ENCODE data around the gene TOR4A. TPM values are rescaled to one million over a fixed set of nuclear protein-coding genes. Genes with fewer than 3 reads are reported as not detected.

TOR4A gene
- total and polyA plus RNA-seq, 4 experiments from 2014 or later = 0.46 to 2.1 (median 1.4) TPM

DNA sequence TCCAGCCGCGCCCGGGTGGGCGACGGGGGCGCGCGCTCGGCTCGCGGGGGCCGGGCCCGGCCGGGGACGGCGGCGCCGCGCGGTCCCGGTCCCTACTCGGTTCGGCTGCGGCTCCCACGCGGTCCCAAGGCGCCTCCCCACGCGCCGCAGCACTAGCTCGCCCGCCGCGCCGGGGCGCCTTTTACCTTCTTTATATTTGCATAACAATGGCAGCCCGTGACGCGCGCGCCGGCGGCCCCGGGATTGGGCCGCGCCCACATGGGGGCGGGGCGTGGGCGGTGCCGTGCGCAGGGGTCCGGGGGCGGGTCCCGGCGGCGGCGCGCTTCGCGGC lies 24.6 kb downstream of the TOR4A start, which contains the start of gene NRARP:
Gene NRARP (minus strand): TSS at position 154 of the 331 bp plus-strand sequence. CDS start 343 bp downstream, outside the sequence.
- H3K4me1 Mint-ChIP-seq = peaks cover 3 to 23% (median 13%) of the 10 kb centered on the region in 4 donors
- H3K36me3 ChIP-seq (ENCODE audit: insufficient read depth, low read length) = no peaks in the 10 kb centered on the region
- ChIA-PET CTCF (ENCODE audit: partially characterized antibody) (interaction anchor here (0.6 to 1.7 kb wide), 8 partner anchors 11 to 223 kb away, joined by 3 to 4 read pairs (median 3); no protein-coding TSS in a partner anchor), POLR2A (ENCODE audit: partially characterized antibody) (interaction anchor here (1.0 to 1.7 kb wide), 4 partner anchors 50 to 122 kb away, joined by 3 to 11 read pairs (median 5); partner anchors contain the start of genes EXD3, NOXA1 and TUBB4B)
- peaks cover 16% of the 10 kb centered on the region for H3K27me3 ChIP-seq (ENCODE audit: insufficient read depth, low read length)
- no peaks in the 10 kb centered on the region for H3K9me3 Mint-ChIP-seq
- intact Hi-C loops (cut with micrococcal nuclease) = loop anchor here (1.0 to 10.0 kb wide), 2 partner anchors 143 to 233 kb away; no protein-coding TSS in a partner anchor
- H3K27ac Mint-ChIP-seq = peak within 1 kb of the TSS in 1 of 7 donors; percentile 35
- H3K36me3 Mint-ChIP-seq = no peaks in the 10 kb centered on the region
- H3K9me3 ChIP-seq (ENCODE audit: control insufficient read depth in 1 of 2, low read length in 2 of 2) = no peaks in the 10 kb centered on the region
- H3K27me3 Mint-ChIP-seq = peaks cover 3 to 9% of the 10 kb centered on the region in 2 donors
- peaks cover 32% of the 10 kb centered on the region for H3K4me1 ChIP-seq (ENCODE audit: insufficient read depth, low read length)
- H3K4me3 Mint-ChIP-seq = peak within 1 kb of the TSS in 7 of 8 donors; percentile 58 to 85 (median 66)
- peak; percentile 87 to 90 (median 88) for DNase-seq
- peak within 1 kb of the TSS in 1 of 2 donors; percentile 58 for H3K4me3 ChIP-seq (ENCODE audit: low read length in 2 of 2)
- peak within 1 kb of the TSS; percentile 15 for H3K27ac ChIP-seq (ENCODE audit: low read depth, low read length)

DNA sequence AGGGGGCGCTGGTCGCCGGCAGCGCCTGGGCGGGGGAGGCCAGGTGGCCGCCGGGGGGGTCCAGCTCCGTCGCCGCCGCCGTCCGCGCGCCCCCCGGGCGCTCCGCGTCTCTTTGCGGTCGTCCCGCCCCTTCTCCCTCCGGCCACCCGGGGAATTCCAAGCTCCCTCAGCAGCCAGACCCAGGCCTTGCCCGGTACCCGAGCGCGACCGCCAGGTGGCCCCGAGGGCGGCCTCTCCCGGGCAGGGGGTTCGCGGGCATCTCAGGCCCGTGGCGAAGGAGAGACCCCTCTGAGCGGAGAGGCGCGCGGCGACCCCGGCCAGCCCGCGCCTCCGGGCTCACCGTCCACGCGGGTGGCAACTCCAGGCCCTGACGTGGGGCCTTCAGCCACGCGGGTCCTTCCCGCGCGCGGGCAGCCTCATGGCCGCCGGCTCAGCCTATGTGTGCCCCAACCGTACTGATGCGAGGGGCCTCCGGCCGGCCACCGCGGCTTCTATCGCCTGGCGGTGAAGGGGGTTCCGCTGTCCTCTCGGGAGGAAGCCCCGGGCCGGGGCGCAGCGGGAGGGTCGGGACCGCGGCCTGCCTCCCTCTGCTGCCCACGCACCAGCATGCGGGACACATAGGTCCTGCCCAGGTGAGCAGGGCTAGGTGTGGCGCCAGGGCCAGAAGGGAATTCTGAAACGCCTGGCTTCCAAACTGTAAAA lies 25.1 kb downstream of the TOR4A start:
- peaks cover 15% of the 10 kb centered on the region for H3K27me3 ChIP-seq (ENCODE audit: insufficient read depth, low read length)
- no peaks in the 10 kb centered on the region for H3K36me3 ChIP-seq (ENCODE audit: insufficient read depth, low read length)
- no peak overlapping the region for H3K4me3 Mint-ChIP-seq
- H3K9me3 ChIP-seq (ENCODE audit: control insufficient read depth in 1 of 2, low read length in 2 of 2) = no peaks in the 10 kb centered on the region
- H3K27me3 Mint-ChIP-seq = peaks cover 2 to 6% of the 10 kb centered on the region in 2 donors
- H3K27ac Mint-ChIP-seq = peak overlapping the region in 1 of 7 donors; percentile 35
- no peaks in the 10 kb centered on the region for H3K36me3 Mint-ChIP-seq
- intact Hi-C loops (cut with micrococcal nuclease) = loop anchor here (1.0 to 10.0 kb wide), 2 partner anchors 143 to 232 kb away; no protein-coding TSS in a partner anchor
- no peak for DNase-seq
- H3K4me1 ChIP-seq (ENCODE audit: insufficient read depth, low read length) = peaks cover 32% of the 10 kb centered on the region
- no peaks in the 10 kb centered on the region for H3K9me3 Mint-ChIP-seq
- H3K4me1 Mint-ChIP-seq = peaks cover 3 to 26% (median 14%) of the 10 kb centered on the region in 4 donors
- ChIA-PET CTCF (ENCODE audit: partially characterized antibody) (interaction anchor here (0.9 to 1.7 kb wide), 5 partner anchors 11 to 223 kb away, joined by 3 to 4 read pairs (median 3); no protein-coding TSS in a partner anchor), POLR2A (ENCODE audit: partially characterized antibody) (interaction anchor here (0.9 to 1.7 kb wide), 3 partner anchors 60 to 121 kb away, joined by 3 to 11 read pairs (median 7); partner anchors contain the start of genes EXD3, NOXA1 and TUBB4B)
- no peak overlapping the region for H3K4me3 ChIP-seq (ENCODE audit: low read length in 2 of 2)
- H3K27ac ChIP-seq (ENCODE audit: low read depth, low read length) = peak overlapping the region; percentile 15

DNA sequence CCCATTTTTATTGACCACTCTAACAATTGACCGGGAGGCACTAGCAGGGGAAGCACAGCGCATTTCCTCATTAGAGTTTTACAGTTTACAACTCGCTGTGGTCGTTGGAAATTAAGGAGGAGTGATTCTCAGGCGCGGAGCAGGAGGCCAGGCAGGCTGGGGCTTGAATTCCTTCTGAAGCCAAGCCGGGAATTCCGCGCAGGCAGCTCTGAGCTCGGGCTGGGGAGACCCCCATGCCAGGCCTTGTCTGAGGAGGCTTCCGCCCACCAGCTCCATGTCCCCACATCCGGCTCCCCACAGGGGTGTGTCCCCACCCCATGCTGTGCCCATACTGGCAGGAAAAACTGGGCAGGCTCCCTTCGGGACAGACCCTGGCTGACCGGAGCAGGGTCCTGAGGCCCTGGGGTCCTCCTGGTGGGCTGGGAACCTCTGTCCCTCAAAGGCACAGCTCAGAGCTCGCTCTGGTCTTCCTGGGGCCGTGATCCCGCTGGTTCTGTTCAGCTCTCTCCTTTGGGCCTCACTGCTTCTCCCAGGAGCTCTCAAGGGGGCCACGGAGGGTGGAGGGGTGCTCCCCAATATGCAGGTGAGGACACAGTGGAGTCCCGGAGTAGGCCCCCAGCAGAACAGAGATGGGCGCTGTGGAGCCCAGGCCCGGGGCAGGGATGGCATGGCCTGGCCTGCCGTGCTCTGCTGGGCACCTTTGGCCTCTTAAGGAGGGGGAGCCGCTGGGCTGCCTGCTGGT lies 25.8 kb downstream of the TOR4A start:
- H3K27ac Mint-ChIP-seq = peak overlapping the region in 2 of 7 donors; percentile 35 to 41
- H3K36me3 ChIP-seq (ENCODE audit: insufficient read depth, low read length) = no peaks in the 10 kb centered on the region
- ChIA-PET CTCF (ENCODE audit: partially characterized antibody) (interaction anchor here (1.7 kb wide), 1 partner anchor 219 kb away, joined by 4 read pairs; no protein-coding TSS in a partner anchor), POLR2A (ENCODE audit: partially characterized antibody) (interaction anchor here (0.9 kb wide), 1 partner anchor 61 kb away, joined by 3 read pairs; no protein-coding TSS in a partner anchor)
- DNase-seq = no peak
- no peaks in the 10 kb centered on the region for H3K9me3 ChIP-seq (ENCODE audit: control insufficient read depth in 1 of 2, low read length in 2 of 2)
- intact Hi-C loops (cut with micrococcal nuclease) = loop anchor here (10.0 kb wide), 1 partner anchor 231 kb away; no protein-coding TSS in a partner anchor
- H3K27ac ChIP-seq (ENCODE audit: low read depth, low read length) = no peak overlapping the region
- H3K36me3 Mint-ChIP-seq = no peaks in the 10 kb centered on the region
- peak overlapping the region in 5 of 8 donors; percentile 17 to 31 (median 23) for H3K4me3 Mint-ChIP-seq
- H3K27me3 Mint-ChIP-seq = peaks cover 2 to 6% of the 10 kb centered on the region in 2 donors
- H3K4me1 Mint-ChIP-seq = peaks cover 3 to 26% (median 14%) of the 10 kb centered on the region in 4 donors
- H3K9me3 Mint-ChIP-seq = no peaks in the 10 kb centered on the region
- H3K27me3 ChIP-seq (ENCODE audit: insufficient read depth, low read length) = peaks cover 15% of the 10 kb centered on the region
- H3K4me3 ChIP-seq (ENCODE audit: low read length in 2 of 2) = no peak overlapping the region
- H3K4me1 ChIP-seq (ENCODE audit: insufficient read depth, low read length) = peaks cover 32% of the 10 kb centered on the region

DNA sequence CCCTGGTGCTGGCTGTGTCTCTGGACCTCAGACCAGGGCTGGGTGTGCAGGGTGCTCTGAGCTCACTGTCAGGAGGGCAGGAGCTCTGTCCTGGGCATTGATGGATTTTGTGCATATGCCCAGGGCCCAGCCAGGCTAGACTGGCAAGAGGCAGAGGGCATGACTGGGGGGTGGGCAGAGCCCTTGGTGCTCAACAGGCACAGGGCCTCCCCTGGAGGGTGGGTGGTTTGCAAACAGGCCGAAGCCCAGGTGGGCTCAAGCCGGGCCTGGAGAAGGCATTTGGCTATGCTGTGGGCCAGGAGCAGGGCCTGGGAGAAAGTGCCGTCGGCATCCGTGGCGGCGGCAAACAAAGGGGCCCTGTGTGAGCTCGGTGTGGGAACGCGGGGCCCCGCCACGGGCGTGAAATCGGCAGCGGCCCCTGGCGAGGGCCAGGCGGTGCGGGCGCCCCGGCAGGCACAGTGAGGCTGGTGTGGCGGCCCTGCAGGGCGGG lies 26.4 kb downstream of the TOR4A start:
- ChIA-PET POLR2A (ENCODE audit: partially characterized antibody) (interaction anchor here (0.9 kb wide), 1 partner anchor 62 kb away, joined by 3 read pairs; no protein-coding TSS in a partner anchor), CTCF (ENCODE audit: partially characterized antibody) (no interaction called here)
- H3K27me3 ChIP-seq (ENCODE audit: insufficient read depth, low read length) = peaks cover 10% of the 10 kb centered on the region
- H3K27me3 Mint-ChIP-seq = peaks cover 2 to 6% of the 10 kb centered on the region in 2 donors
- no peaks in the 10 kb centered on the region for H3K9me3 ChIP-seq (ENCODE audit: control insufficient read depth in 1 of 2, low read length in 2 of 2)
- no peak overlapping the region for H3K27ac Mint-ChIP-seq
- H3K4me1 ChIP-seq (ENCODE audit: insufficient read depth, low read length) = peaks cover 32% of the 10 kb centered on the region
- H3K9me3 Mint-ChIP-seq = no peaks in the 10 kb centered on the region
- peaks cover 3 to 26% (median 14%) of the 10 kb centered on the region in 4 donors for H3K4me1 Mint-ChIP-seq
- H3K4me3 ChIP-seq (ENCODE audit: low read length in 2 of 2) = no peak overlapping the region
- H3K27ac ChIP-seq (ENCODE audit: low read depth, low read length) = no peak overlapping the region
- no peak for DNase-seq
- intact Hi-C loops (cut with micrococcal nuclease) = loop anchor here (10.0 kb wide), 1 partner anchor 231 kb away; no protein-coding TSS in a partner anchor
- peak overlapping the region in 3 of 8 donors; percentile 23 to 31 (median 30) for H3K4me3 Mint-ChIP-seq
- H3K36me3 ChIP-seq (ENCODE audit: insufficient read depth, low read length) = no peaks in the 10 kb centered on the region
- no peaks in the 10 kb centered on the region for H3K36me3 Mint-ChIP-seq

DNA sequence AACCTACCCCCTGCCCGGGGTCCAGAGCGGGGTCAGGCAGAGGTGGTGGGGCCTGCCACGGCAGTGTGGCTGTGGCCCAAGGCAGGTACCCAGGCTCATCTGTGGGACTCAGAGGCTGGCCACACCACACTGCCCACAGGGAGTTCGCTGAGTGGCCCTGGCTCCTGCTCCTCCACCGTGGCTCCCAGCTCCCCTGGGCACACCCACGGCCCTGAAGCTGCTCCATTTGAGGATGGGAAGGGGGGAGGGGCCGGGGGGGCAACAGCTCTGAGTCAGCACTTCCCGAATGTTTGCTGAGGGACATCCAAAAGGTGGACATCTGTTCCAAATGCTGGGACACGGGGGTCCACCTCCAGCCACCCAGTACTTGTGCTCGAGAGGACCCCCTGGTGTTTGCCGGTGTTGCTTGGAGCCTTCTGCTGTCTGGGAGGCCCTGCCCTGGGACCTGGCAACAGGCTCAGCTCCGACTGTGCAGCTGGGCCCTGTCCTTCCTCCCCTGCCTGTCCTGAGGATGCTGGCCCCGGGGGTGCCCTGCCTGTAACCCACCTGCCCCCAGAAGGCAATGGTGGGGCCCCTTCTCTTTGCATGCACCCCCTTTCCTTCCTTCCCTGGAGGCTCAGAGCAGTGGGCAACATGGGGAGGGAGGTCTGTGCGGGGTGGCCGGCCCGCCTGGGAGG lies 27.0 kb downstream of the TOR4A start:
- Mint-ChIP-seq H3K4me3 (no peak overlapping the region), H3K4me1 (peaks cover 3 to 26% (median 14%) of the 10 kb centered on the region in 4 donors), H3K9me3 (no peaks in the 10 kb centered on the region), H3K36me3 (no peaks in the 10 kb centered on the region), H3K27ac (no peak overlapping the region), H3K27me3 (peaks cover 2 to 6% of the 10 kb centered on the region in 2 donors)
- intact Hi-C loops (cut with micrococcal nuclease) = loop anchor here (10.0 kb wide), 1 partner anchor 230 kb away; no protein-coding TSS in a partner anchor
- Histone ChIP-seq H3K36me3 (ENCODE audit: insufficient read depth, low read length) (no peaks in the 10 kb centered on the region), H3K27ac (ENCODE audit: low read depth, low read length) (no peak overlapping the region), H3K4me1 (ENCODE audit: insufficient read depth, low read length) (peaks cover 32% of the 10 kb centered on the region), H3K9me3 (ENCODE audit: control insufficient read depth in 1 of 2, low read length in 2 of 2) (no peaks in the 10 kb centered on the region), H3K4me3 (ENCODE audit: low read length in 2 of 2) (no peak overlapping the region), H3K27me3 (ENCODE audit: insufficient read depth, low read length) (peaks cover 6% of the 10 kb centered on the region)
- ChIA-PET CTCF (ENCODE audit: partially characterized antibody) (no interaction called here), POLR2A (ENCODE audit: partially characterized antibody) (no interaction called here)
- no peak for DNase-seq

DNA sequence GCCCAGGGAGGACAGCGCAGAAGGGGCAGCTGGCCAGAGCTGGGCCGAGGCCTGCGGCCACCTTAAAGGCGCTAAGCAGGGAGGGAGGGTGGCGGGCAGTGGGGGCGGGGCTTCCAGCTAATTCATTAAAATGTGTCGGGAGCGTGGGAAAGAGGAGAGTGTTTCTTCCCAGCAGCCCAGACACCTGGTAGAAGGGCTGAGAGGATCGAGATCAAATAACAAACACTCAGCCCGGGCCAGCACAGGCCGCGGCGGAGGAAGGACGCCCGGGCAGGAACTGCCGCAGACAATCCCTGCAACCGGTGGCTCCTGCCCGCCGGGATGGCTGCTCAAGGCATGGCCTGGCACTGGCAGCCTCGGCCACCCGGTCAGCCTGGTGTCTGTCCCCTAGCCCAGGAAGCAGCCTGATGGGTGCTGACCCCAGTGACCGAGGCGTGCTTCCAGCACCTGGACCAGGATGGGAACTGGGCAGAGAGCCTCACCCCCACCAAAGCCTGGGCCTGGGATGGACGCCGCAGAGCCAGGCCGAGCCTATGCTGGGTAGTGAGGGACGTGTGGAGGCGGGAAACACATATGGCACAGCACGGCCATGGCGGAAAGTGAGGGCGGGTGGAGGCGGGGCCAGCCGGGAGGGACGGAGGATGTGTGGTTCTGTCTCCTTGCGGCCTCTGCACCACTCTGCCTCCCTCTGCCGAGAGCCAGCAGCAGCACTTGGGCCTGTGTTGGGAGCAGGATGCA lies 27.7 kb downstream of the TOR4A start:
- H3K36me3 ChIP-seq (ENCODE audit: insufficient read depth, low read length) = no peaks in the 10 kb centered on the region
- no peak overlapping the region for H3K27ac ChIP-seq (ENCODE audit: low read depth, low read length)
- intact Hi-C loops (cut with micrococcal nuclease) = loop anchor here (10.0 kb wide), 1 partner anchor 230 kb away; no protein-coding TSS in a partner anchor
- peak in 4 of 5 donors; percentile 45 to 70 (median 50) for DNase-seq
- no peaks in the 10 kb centered on the region for H3K9me3 Mint-ChIP-seq
- CTCF ChIA-PET (ENCODE audit: partially characterized antibody) = no interaction called here
- no peak overlapping the region for H3K4me3 ChIP-seq (ENCODE audit: low read length in 2 of 2)
- H3K9me3 ChIP-seq (ENCODE audit: control insufficient read depth in 1 of 2, low read length in 2 of 2) = no peaks in the 10 kb centered on the region
- H3K4me1 Mint-ChIP-seq = peaks cover 3 to 26% (median 14%) of the 10 kb centered on the region in 4 donors
- peaks cover 0 to 3% of the 10 kb centered on the region in 2 donors for H3K27me3 Mint-ChIP-seq
- no peaks in the 10 kb centered on the region for H3K27me3 ChIP-seq (ENCODE audit: insufficient read depth, low read length)
- peak overlapping the region in 3 of 8 donors; percentile 29 to 71 (median 61) for H3K4me3 Mint-ChIP-seq
- H3K27ac Mint-ChIP-seq = peak overlapping the region in 1 of 7 donors; percentile 4
- POLR2A ChIA-PET (ENCODE audit: partially characterized antibody) = no interaction called here
- H3K4me1 ChIP-seq (ENCODE audit: insufficient read depth, low read length) = peaks cover 28% of the 10 kb centered on the region
- H3K36me3 Mint-ChIP-seq = no peaks in the 10 kb centered on the region
